Measurements from ENCODE around the gene AKT1S1.

Gene AKT1S1

DNA sequence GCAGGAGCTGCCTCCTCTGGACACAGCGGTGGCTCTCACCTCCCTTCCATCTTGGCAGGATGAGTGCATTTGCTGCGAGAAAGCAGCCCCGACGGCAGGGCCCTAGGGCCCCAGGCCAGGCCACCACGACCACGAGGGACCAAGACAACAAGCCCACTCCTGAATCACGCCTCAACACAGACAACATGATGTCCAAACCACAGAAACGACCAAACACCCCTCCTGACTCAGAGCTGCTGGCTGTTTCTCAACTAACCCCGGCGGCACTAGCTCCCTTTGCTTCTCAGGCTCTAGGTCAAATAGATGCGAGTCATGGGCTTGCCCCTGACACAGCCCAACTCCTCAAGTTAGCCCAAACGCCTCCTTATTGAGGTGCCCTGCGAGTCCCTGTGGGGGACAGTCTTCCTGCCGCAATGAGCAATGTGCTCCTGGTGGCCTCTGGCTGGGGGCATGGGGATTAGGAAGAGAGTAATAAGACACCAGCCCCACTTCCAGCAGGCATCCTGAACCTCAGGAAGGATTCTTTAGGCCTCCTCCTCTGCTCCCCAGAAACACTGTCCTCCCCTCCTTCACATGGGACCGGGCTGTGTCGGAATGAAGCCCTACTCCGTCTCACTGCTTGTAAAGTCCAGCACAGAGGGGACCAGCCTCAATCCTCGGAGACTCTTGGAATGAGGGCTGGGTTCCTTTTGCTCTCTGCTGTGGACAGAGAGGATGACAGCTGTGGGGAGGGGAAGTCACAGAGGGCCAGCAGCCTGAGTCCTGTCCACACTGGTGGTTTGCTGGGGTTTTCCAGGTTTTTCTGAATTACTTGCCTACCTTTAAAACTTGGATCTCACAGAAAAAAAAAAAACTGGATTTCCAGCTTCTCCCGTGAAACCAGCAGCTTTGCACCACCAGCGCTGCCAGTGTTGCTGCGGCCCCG is 45.0 kb upstream of the AKT1S1 start:
- TF ChIP-seq, protein P1, sequence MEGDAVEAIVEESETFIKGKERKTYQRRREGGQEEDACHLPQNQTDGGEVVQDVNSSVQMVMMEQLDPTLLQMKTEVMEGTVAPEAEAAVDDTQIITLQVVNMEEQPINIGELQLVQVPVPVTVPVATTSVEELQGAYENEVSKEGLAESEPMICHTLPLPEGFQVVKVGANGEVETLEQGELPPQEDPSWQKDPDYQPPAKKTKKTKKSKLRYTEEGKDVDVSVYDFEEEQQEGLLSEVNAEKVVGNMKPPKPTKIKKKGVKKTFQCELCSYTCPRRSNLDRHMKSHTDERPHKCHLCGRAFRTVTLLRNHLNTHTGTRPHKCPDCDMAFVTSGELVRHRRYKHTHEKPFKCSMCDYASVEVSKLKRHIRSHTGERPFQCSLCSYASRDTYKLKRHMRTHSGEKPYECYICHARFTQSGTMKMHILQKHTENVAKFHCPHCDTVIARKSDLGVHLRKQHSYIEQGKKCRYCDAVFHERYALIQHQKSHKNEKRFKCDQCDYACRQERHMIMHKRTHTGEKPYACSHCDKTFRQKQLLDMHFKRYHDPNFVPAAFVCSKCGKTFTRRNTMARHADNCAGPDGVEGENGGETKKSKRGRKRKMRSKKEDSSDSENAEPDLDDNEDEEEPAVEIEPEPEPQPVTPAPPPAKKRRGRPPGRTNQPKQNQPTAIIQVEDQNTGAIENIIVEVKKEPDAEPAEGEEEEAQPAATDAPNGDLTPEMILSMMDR (IDR thresholded peaks at IDR 0.05; ENCODE audit: low read depth, low read length, missing control alignments) = no peak
- DNase-seq (ENCODE audit: extremely low read depth, low read depth) = no peak
- H3K4me3 ChIP-seq (replicated peaks; ENCODE audit: low read depth, low read length) = no peak overlapping the region

DNA sequence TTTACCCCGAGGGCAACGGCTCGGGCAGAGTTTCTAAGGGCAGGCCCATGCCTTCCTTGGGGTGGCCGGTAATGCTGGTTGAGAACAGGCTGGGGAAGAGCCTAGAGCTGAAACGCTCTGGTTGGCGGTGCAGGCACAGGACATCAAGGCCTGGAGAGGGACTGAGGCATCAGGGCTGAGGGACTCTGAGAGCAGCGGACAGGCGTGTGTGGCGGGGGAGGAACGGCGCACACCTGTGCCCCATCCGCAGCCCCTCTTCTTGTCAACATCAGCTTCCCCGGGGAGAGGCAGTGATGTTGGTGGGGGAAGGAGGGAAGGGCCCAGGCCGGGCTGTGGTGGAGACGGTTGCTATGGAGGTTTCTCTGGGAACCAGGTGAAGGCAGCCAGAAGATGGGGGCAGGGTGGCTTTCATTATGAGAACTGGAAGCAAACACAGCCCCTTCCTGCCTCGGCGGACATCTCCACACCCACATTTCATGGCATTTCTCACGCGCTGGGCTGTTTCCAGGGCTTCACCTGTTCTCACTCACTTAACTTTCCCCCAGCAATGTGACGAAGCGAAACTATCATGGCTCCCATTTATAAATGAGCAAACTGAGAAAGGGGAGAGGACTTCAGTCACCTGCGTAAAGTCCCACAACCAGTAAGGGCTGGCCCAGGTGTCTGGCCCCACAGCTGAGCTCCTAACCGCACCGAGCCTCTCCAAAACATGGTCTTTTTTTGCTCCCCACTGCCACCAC is 43.6 kb upstream of the AKT1S1 start:
- DNase-seq (ENCODE audit: extremely low read depth, low read depth) = no peak
- TF ChIP-seq, protein P1 (IDR thresholded peaks at IDR 0.05; ENCODE audit: low read depth, low read length, missing control alignments) = no peak
- H3K4me3 ChIP-seq (replicated peaks; ENCODE audit: low read depth, low read length) = no peak overlapping the region

DNA sequence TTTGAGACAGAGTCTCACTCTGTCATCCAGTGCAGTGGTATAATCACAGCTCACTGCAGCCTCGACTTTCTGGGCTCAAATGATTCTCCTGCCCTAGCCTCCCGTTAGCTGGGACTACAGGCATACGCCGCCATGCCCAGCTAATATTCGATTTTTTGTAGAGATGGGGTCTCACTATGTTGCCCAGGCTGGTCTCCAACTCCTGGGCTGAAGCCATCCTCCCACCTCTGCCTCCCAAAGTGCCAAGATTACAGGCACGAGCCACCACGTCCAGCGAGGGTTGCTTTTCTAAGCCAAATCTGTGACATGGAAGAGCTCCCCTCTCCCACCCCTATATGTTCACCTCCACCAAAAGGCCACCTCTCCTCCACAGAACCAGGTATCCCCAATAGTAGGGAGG is 40.9 kb upstream of the AKT1S1 start:
- TF ChIP-seq, protein P1 (IDR thresholded peaks at IDR 0.05; ENCODE audit: low read depth, low read length, missing control alignments) = no peak
- no peak overlapping the region for H3K4me3 ChIP-seq (replicated peaks; ENCODE audit: low read depth, low read length)
- DNase-seq (ENCODE audit: extremely low read depth, low read depth) = no peak

DNA sequence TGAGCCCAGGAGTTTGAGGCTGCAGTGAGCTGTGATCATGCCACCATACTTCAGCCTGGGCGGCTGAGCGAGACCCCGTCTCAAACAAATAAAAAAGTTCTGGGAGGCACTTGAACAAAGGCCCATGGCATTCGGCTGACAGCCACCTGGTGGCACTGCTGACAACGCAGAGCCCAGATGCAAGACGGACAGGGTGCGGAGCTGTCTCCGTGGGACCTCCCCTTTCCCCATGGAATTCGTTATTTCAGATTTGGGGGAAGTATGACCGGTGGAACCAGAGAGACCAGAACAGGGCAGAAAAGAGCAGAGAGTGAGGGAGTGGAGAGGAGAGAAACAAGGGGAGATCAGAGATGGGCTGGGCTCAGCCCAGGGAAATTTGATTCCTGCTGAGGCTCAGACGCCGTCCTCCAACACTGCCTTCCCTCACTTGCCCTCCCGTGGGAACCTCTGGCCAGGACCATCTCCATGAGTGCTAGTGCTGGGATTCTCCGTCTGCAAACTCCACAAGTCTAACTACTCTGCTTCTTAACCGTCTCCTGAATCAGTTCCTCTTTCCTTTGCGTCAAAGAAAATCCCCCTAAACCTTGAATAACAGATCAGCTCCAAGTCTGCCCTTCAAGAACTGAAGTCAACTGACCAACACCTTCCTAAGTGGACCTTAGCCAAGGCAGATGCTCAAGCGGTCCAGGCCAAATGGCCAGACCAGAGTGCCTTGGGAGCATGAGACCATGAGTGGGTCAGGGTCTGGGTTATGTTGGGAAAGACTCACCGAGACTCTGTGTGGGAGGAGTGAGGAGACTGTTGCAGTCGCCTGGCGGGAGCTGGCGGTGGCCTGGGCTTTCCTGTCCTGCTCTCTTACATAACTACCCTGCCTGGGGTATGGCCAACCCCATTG is 39.9 kb upstream of the AKT1S1 start:
- H3K4me3 ChIP-seq (replicated peaks; ENCODE audit: low read depth, low read length) = no peak overlapping the region
- no peak for DNase-seq (ENCODE audit: extremely low read depth, low read depth)
- TF ChIP-seq, protein P1 (IDR thresholded peaks at IDR 0.05; ENCODE audit: low read depth, low read length, missing control alignments) = no peak

DNA sequence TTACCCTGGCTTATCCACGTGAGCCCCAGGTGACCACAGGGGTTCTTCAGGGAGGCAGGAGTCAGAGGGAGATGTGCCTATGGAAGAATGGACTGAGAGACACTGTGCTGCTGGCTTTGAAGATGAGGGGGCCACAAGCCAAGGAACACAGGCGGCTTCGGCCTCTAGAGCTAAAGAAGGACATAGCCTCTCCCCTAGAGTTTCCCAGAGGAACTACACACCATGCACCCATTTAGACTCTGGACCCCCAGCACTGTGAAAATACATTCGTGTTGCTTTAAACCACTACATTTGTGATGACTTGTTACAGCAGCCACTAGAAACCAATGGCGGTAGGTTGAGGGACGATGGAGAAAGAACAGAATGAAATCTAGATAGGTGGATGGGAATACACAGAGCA is 38.1 kb upstream of the AKT1S1 start:
- no peak overlapping the region for H3K4me3 ChIP-seq (replicated peaks; ENCODE audit: low read depth, low read length)
- no peak for DNase-seq (ENCODE audit: extremely low read depth, low read depth)

DNA sequence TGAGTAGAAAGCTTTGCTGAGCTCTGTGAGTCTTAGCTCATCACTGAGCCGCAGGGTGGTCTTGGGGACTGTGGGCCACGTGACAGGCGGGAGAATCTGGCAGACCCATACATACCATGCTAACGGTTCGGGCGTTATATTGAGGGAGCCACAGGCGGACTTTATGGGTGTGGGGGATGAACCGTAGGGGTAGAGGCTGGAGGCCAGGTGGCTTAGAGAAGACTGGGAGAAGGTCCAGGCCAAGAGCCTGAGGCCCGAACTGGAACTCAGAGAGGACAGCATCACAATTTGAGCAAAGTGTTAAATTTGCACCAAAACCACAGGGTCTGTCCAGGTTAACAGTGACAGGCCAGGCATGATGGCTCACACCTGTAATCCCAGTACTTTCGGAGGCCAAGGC is 36.6 kb upstream of the AKT1S1 start:
- TF ChIP-seq, protein P1 (IDR thresholded peaks at IDR 0.05; ENCODE audit: low read depth, low read length, missing control alignments) = no peak
- H3K4me3 ChIP-seq (replicated peaks; ENCODE audit: low read depth, low read length) = no peak overlapping the region
- no peak for DNase-seq (ENCODE audit: extremely low read depth, low read depth)

More for the DNA sequence above, 38.1 kb upstream of the AKT1S1 start:
- TF ChIP-seq, protein P1 (IDR thresholded peaks at IDR 0.05; ENCODE audit: low read depth, low read length, missing control alignments) = no peak
